H1 (cell line): Measurements from ENCODE around the gene CKAP4. TPM values are rescaled to one million over a fixed set of nuclear protein-coding genes. Genes with fewer than 3 reads are reported as not detected.

ENCODE experiments used
- EZH2 ChIP-seq: fragments of 200-600 bp; sonication (generic); IDR thresholded peaks from 2 replicates; pipeline ENCODE4 v1.7.1; 2012; ENCODE audit warnings: low read depth, mild to moderate bottlenecking, moderate library complexity, low read length, inconsistent platforms; ENCODE audit not compliant: severe bottlenecking
- MAFK ChIP-seq: IDR thresholded peaks from 2 replicates; pipeline ENCODE4 v1.6.1; 2012; ENCODE audit warnings: low read depth, mild to moderate bottlenecking, improper control_type of control experiment, low read length
- SIX5 ChIP-seq: IDR thresholded peaks from 2 replicates; pipeline ENCODE4 v1.6.1; 2011; ENCODE audit warnings: mild to moderate bottlenecking, low read depth, low read length
- polyA plus RNA-seq, 7 experiments: library from polyadenylated mRNA; depleted of rRNA in 3 of 7; stranded (reverse) in 5 of 7; unstranded in 2 of 7; fragments of >200 nt in 5 of 7; fragments of 200-250 nt in 2 of 7; gene quantifications; 1 replicate in 5 of 7; 2 replicates in 1 of 7; 4 replicates in 1 of 7; pipeline versions ENCODE4 v1.2.1 to v1.2.3, GENCODE V29; 2011 to 2013; ENCODE audit warnings: missing spikeins in 2 of 7, mixed read lengths in 2 of 7
- total RNA-seq: library from RNA; stranded (reverse); fragmentation: NEBNext Ultra II Directional; extraction: Animal tissue kit (Norgen Biotek cat#: 25700); gene quantifications from 2 replicates; pipeline ENCODE4 v1.2.1, GENCODE V29; 2021
- TF ChIP-seq, protein P1 (sequence below): fragments of 300-600 bp; sonication (generic); IDR thresholded peaks from 2 replicates; pipeline ENCODE4 v1.7.1; 2012; ENCODE audit warnings: low read length, moderate library complexity, mild to moderate bottlenecking, inconsistent platforms; ENCODE audit not compliant: insufficient replicate concordance

Gene CKAP4
- total and polyA plus RNA-seq, 2 of the 8 experiments (the other 6 are each of a cell fraction or from before 2014, with no cell fraction given), result 35.8 to 80.7 TPM

DNA sequence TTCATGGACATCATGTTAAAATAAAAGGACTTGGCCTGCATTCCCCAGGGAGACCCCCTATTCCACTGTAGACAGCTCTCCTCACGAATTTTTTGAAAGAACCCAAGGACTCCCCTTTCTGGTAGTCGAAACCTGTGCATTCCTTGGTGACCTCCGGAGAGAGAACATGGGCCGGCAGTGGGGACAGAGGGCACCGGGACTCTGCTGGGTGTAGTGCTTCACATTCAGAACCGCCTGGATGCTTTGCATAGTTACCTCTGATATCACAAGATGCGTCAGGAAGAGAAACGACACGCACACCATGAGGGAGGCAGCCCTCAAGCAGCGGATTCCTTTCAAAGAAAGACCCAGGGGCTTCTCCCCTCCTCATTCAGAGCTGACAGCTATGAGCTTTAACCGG, 9.7 kb downstream of the CKAP4 start (continued):
- TF ChIP-seq, protein P1, sequence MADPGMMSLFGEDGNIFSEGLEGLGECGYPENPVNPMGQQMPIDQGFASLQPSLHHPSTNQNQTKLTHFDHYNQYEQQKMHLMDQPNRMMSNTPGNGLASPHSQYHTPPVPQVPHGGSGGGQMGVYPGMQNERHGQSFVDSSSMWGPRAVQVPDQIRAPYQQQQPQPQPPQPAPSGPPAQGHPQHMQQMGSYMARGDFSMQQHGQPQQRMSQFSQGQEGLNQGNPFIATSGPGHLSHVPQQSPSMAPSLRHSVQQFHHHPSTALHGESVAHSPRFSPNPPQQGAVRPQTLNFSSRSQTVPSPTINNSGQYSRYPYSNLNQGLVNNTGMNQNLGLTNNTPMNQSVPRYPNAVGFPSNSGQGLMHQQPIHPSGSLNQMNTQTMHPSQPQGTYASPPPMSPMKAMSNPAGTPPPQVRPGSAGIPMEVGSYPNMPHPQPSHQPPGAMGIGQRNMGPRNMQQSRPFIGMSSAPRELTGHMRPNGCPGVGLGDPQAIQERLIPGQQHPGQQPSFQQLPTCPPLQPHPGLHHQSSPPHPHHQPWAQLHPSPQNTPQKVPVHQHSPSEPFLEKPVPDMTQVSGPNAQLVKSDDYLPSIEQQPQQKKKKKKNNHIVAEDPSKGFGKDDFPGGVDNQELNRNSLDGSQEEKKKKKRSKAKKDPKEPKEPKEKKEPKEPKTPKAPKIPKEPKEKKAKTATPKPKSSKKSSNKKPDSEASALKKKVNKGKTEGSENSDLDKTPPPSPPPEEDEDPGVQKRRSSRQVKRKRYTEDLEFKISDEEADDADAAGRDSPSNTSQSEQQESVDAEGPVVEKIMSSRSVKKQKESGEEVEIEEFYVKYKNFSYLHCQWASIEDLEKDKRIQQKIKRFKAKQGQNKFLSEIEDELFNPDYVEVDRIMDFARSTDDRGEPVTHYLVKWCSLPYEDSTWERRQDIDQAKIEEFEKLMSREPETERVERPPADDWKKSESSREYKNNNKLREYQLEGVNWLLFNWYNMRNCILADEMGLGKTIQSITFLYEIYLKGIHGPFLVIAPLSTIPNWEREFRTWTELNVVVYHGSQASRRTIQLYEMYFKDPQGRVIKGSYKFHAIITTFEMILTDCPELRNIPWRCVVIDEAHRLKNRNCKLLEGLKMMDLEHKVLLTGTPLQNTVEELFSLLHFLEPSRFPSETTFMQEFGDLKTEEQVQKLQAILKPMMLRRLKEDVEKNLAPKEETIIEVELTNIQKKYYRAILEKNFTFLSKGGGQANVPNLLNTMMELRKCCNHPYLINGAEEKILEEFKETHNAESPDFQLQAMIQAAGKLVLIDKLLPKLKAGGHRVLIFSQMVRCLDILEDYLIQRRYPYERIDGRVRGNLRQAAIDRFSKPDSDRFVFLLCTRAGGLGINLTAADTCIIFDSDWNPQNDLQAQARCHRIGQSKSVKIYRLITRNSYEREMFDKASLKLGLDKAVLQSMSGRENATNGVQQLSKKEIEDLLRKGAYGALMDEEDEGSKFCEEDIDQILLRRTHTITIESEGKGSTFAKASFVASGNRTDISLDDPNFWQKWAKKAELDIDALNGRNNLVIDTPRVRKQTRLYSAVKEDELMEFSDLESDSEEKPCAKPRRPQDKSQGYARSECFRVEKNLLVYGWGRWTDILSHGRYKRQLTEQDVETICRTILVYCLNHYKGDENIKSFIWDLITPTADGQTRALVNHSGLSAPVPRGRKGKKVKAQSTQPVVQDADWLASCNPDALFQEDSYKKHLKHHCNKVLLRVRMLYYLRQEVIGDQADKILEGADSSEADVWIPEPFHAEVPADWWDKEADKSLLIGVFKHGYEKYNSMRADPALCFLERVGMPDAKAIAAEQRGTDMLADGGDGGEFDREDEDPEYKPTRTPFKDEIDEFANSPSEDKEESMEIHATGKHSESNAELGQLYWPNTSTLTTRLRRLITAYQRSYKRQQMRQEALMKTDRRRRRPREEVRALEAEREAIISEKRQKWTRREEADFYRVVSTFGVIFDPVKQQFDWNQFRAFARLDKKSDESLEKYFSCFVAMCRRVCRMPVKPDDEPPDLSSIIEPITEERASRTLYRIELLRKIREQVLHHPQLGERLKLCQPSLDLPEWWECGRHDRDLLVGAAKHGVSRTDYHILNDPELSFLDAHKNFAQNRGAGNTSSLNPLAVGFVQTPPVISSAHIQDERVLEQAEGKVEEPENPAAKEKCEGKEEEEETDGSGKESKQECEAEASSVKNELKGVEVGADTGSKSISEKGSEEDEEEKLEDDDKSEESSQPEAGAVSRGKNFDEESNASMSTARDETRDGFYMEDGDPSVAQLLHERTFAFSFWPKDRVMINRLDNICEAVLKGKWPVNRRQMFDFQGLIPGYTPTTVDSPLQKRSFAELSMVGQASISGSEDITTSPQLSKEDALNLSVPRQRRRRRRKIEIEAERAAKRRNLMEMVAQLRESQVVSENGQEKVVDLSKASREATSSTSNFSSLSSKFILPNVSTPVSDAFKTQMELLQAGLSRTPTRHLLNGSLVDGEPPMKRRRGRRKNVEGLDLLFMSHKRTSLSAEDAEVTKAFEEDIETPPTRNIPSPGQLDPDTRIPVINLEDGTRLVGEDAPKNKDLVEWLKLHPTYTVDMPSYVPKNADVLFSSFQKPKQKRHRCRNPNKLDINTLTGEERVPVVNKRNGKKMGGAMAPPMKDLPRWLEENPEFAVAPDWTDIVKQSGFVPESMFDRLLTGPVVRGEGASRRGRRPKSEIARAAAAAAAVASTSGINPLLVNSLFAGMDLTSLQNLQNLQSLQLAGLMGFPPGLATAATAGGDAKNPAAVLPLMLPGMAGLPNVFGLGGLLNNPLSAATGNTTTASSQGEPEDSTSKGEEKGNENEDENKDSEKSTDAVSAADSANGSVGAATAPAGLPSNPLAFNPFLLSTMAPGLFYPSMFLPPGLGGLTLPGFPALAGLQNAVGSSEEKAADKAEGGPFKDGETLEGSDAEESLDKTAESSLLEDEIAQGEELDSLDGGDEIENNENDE, result no peak
- no peak for TF ChIP-seq SIX5
- TF ChIP-seq MAFK, result no peak
- TF ChIP-seq EZH2, result no peak
- TF ChIP-seq, all 59 proteins: peak for 0
